GM12874 (cell line): ENCODE data around the gene NEFH.

Experiments
- TF ChIP-seq, protein P1 (sequence below): IDR thresholded peaks from 2 replicates; pipeline ENCODE4 v1.5.1; 2011; ENCODE audit warnings: low read depth, mild to moderate bottlenecking, control low read depth, low read length, moderate library complexity; ENCODE audit not compliant: insufficient read depth

The NEFH gene

DNA sequence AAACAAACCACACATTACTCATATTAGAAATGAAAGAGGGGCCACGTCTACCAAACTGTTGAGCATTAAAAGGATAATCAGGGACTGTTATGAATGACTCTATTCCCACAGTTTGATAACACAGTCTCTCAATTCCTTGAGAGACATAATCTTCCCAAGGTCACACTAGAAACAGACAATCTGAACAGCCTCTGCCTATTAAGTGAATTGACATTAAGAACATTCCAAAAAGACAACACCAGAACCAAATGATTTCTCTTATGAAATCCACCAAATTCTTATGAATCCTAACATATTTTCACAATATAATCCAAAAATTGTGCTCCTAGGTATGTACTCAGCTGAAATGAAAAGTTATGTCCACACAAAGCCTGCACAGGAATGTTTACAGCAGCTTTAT, 37.0 kb upstream of the NEFH start:
- TF ChIP-seq, protein P1, sequence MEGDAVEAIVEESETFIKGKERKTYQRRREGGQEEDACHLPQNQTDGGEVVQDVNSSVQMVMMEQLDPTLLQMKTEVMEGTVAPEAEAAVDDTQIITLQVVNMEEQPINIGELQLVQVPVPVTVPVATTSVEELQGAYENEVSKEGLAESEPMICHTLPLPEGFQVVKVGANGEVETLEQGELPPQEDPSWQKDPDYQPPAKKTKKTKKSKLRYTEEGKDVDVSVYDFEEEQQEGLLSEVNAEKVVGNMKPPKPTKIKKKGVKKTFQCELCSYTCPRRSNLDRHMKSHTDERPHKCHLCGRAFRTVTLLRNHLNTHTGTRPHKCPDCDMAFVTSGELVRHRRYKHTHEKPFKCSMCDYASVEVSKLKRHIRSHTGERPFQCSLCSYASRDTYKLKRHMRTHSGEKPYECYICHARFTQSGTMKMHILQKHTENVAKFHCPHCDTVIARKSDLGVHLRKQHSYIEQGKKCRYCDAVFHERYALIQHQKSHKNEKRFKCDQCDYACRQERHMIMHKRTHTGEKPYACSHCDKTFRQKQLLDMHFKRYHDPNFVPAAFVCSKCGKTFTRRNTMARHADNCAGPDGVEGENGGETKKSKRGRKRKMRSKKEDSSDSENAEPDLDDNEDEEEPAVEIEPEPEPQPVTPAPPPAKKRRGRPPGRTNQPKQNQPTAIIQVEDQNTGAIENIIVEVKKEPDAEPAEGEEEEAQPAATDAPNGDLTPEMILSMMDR: no peak

DNA sequence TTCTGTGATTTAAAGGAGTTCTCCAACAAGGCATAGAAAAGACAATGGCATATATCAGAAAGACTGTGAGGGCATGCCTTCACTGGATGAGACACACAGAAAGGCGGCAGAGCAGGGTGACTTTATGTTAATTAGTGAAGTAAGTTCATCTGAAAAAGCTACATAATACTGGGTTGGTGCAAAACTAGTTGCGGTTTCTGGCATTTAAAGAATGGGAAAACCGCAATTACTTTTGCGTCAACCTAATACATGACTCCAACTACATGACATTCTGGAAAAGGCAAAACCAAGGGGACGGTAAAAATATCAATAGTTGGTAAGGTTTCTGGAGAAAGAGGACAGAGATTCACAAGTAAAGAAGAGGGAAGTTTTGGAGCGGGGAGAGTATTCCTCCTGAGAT, 36.6 kb upstream of the NEFH start:
- TF ChIP-seq, protein P1: no peak

DNA sequence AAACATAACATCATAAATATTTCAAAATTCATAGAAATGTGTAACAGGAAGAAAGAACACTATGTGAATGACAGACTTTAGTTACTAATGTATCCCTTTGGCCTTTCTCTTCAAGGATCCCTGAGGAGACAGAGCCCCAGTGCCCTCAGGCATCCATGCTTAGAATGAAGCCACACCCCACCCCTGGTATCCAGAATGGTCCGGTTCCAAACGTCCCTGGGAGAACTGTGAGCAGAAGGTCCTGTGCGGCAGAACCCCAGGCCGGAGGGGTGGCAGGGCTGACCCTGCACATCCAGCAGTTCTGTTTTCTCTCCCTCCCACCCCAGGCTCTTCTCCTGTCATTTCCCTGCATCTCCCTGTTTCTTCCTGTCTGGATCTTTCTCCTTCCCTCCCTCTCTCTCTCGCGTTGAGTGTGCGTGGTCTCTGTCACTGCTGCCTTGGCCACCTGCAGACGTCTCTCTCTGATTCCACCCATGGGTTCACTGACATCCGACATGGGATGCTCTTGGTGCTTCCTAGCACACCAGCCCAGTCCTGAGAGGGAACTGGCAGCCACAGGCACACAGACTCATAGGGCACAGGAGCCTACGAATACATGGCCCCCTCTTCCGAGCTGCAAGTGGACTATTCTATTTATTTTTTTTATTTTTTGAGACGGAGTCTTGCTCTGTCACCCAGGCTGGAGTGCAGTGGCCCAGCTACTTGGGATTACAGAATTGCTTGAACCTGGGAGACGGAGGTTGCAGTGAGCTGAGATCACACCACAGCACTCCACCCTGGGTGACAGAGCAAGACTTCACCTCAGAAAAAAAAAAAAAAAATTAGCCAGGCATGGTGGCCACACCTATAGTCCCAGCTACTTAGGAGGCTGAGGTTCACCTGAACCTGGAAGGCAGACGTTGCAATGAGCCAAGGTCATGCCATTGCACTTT, 35.9 kb upstream of the NEFH start:
- TF ChIP-seq, protein P1: no peak

DNA sequence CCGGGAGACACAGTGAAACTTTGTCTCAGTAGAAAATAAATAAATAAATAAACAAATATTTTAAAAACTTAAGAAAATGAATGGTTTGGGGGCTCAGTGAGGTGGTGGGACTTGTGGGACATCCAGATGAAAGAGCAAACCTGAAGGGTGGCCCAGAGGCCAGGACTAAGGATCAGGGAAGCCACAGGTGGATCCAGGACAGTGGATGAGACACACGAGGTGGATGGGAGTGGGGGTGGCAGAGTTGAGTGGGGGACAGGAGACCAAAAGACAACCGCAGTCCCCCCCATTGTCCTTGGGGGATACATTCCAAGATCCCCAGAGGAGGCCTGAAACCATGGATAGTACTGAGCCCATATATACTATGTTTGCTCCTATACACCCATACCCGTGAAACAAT, 34.5 kb upstream of the NEFH start:
- TF ChIP-seq, protein P1: no peak

DNA sequence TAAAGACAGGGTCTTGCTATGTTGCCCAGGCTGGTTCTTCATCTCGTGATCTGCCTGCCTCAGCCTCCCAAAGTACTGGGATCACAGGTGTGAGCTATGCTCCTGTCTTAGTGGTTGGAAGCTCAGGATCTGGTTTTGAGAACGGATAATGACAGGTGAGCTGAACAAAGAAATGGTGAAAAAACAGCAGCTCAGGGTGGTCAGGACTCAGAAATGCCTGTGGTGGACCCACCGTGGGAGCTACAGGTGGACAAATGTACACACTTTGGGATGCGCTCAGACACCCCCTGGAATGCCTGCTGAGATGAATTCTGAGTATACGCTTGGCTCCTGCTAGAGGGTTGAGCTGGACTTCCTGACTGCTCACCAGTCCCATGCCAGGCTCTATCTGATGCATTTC, 32.1 kb upstream of the NEFH start:
- TF ChIP-seq, protein P1: no peak

DNA sequence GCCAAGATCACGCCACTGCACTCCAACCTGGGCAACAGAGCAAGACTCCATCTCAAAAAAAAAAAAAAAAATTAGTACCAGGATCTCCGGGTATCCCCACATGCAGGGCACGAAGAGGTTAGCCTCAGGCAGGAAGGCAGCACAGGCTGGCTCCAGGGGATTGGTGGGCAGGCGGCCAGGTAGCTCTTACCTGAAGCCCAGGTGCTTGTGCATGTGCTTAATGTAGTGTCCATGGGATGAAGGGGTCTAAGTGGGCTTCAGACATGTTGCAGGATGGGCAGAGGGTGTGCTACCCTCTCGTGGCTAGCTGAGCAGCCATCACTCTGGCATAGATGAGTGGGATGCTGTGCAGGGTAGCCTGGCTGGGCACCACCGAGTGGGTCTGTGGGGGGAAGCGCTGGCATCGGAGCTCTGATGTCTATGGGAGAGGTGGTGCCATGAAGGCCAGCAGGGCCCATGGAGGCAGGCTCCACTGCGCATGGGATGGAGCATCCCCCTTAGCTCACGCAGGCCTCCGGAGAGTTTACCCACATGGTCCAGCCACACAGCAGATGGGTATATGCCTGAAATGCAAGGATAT, 30.6 kb upstream of the NEFH start:
- TF ChIP-seq, protein P1: no peak

DNA sequence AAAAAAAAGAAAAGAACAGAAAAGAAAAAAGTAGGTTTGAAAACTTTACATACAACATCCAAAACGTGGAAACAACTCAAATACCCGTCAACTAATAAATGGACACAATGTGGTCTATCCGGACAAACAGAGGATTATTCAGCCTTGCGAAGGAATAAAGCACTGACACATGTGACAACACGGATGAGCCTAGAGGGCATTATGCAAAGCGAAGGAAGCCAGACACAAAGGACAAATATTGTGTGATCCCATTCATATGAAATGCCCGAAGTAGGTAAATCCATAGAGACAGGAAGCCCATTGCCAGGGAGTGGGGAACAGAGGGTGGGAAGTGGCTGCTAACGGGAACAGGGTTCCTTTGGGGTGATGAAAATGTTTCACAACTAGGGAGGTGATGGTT, 29.8 kb upstream of the NEFH start:
- TF ChIP-seq, protein P1: no peak
